ENCODE measurements around the gene ITGA7. TPM values are rescaled to one million over a fixed set of nuclear protein-coding genes. Genes with fewer than 3 reads are reported as not detected.

Gene ITGA7
- polyA plus RNA-seq, 4 donors = 21.1 to 46.5 (median 39.0) TPM

GRCh38 chr12:55687746-55688145 is 20.0 kb downstream of the ITGA7 start:
- no peak for DNase-seq (ENCODE audit: low read depth in 4 of 4, low spot score in 3 of 4)

- DNase-seq (ENCODE audit: low read depth in 4 of 4, low spot score in 3 of 4) = no peak
Observed at GRCh38 chr12:55686366-55687010, 21.2 kb downstream of the ITGA7 start.

GRCh38 chr12:55685671-55686070 is 22.0 kb downstream of the ITGA7 start:
- no peak for DNase-seq (ENCODE audit: low read depth in 4 of 4, low spot score in 3 of 4)

GRCh38 chr12:55684761-55685370 is 22.8 kb downstream of the ITGA7 start:
- DNase-seq (ENCODE audit: low read depth in 4 of 4, low spot score in 3 of 4) = no peak

GRCh38 chr12:55683676-55684075 is 24.0 kb downstream of the ITGA7 start:
- DNase-seq (ENCODE audit: low read depth in 4 of 4, low spot score in 3 of 4) = no peak

GRCh38 chr12:55682087-55682796 is 25.5 kb downstream of the ITGA7 start:
- DNase-seq (ENCODE audit: low read depth in 4 of 4, low spot score in 3 of 4) = no peak

- DNase-seq (ENCODE audit: low read depth in 4 of 4, low spot score in 3 of 4) = peak; percentile 52 to 64 (median 58)
Observed at GRCh38 chr12:55681142-55682077, 26.3 kb downstream of the ITGA7 start.

GRCh38 chr12:55679691-55680090 is 28.0 kb downstream of the ITGA7 start:
- no peak for DNase-seq (ENCODE audit: low read depth in 4 of 4, low spot score in 3 of 4)

GRCh38 chr12:55676707-55677106 is 31.0 kb downstream of the ITGA7 start:
- no peak for DNase-seq (ENCODE audit: low read depth in 4 of 4, low spot score in 3 of 4)

- DNase-seq (ENCODE audit: low read depth in 4 of 4, low spot score in 3 of 4) = no peak
Observed at GRCh38 chr12:55675666-55676065, 32.0 kb downstream of the ITGA7 start.

- DNase-seq (ENCODE audit: low read depth in 4 of 4, low spot score in 3 of 4) = no peak
Observed at GRCh38 chr12:55673638-55674037, 34.1 kb downstream of the ITGA7 start.

GRCh38 chr12:55671746-55672145 is 36.0 kb downstream of the ITGA7 start:
- DNase-seq (ENCODE audit: low read depth in 4 of 4, low spot score in 3 of 4) = no peak

GRCh38 chr12:55670276-55670675 is 37.4 kb downstream of the ITGA7 start:
- DNase-seq (ENCODE audit: low read depth in 4 of 4, low spot score in 3 of 4) = no peak

- DNase-seq (ENCODE audit: low read depth in 4 of 4, low spot score in 3 of 4) = no peak
Observed at GRCh38 chr12:55666508-55666907, 41.2 kb downstream of the ITGA7 start.

- DNase-seq (ENCODE audit: low read depth in 4 of 4, low spot score in 3 of 4) = no peak
Observed at GRCh38 chr12:55664826-55665225, 42.9 kb downstream of the ITGA7 start.

GRCh38 chr12:55663391-55663790 is 44.3 kb downstream of the ITGA7 start:
- no peak for DNase-seq (ENCODE audit: low read depth in 4 of 4, low spot score in 3 of 4)

GRCh38 chr12:55659486-55660385 is 48.0 kb downstream of the ITGA7 start:
- no peak for DNase-seq (ENCODE audit: low read depth in 4 of 4, low spot score in 3 of 4)

GRCh38 chr12:55658635-55659391 is 48.9 kb downstream of the ITGA7 start:
- DNase-seq (ENCODE audit: low read depth in 4 of 4, low spot score in 3 of 4) = no peak

GRCh38 chr12:55658212-55658611 is 49.5 kb downstream of the ITGA7 start:
- no peak for DNase-seq (ENCODE audit: low read depth in 4 of 4, low spot score in 3 of 4)
